HG03045 (cell line): ENCODE measurements around the gene DRAP1.
"Not testable (repeated sequence)": the region's sequence is repeated elsewhere in the genome, so short reads cannot be mapped to it uniquely, and the experiment has no call there.

Experiments
- ATAC-seq: cut with Tn5 transposase; IDR thresholded peaks from one replicate; pipeline ENCODE4 v1.9.1; 2021; ENCODE audit warnings: mild to moderate bottlenecking, moderate library complexity; ENCODE audit not compliant: unreplicated experiment

The DRAP1 gene

GRCh38 chr11:65928667-65929066 is 9.4 kb downstream of the DRAP1 start:
- no peak for ATAC-seq

GRCh38 chr11:65931773-65932557 is 12.7 kb downstream of the DRAP1 start:
- ATAC-seq = no peak

- no peak for ATAC-seq
Measured at GRCh38 chr11:65932558-65932919, 13.3 kb downstream of the DRAP1 start.

- no peak for ATAC-seq
Measured at GRCh38 chr11:65934014-65934413, 14.8 kb downstream of the DRAP1 start.

GRCh38 chr11:65937766-65938165 is 18.5 kb downstream of the DRAP1 start:
- no peak for ATAC-seq

- ATAC-seq = no peak
Measured at GRCh38 chr11:65941720-65942310, 22.6 kb downstream of the DRAP1 start.

- no peak for ATAC-seq
Measured at GRCh38 chr11:65942531-65942930, 23.3 kb downstream of the DRAP1 start.

- no peak for ATAC-seq
Measured at GRCh38 chr11:65944191-65944590, 25.0 kb downstream of the DRAP1 start.

GRCh38 chr11:65944767-65945166 is 25.5 kb downstream of the DRAP1 start:
- ATAC-seq = no peak

GRCh38 chr11:65945430-65945911 is 26.2 kb downstream of the DRAP1 start, which contains the start of gene TSGA10IP:
TSS of gene TSGA10IP (plus strand) at chr11:65945480. CDS start at chr11:65945676, 196 bp downstream.
- ATAC-seq = no peak

- no peak for ATAC-seq
Measured at GRCh38 chr11:65945941-65946558, 26.8 kb downstream of the DRAP1 start.

- ATAC-seq = no peak
Measured at GRCh38 chr11:65946655-65947054, 27.4 kb downstream of the DRAP1 start.

GRCh38 chr11:65947133-65947532 is 27.9 kb downstream of the DRAP1 start:
- ATAC-seq = no peak

- ATAC-seq = no peak
Measured at GRCh38 chr11:65947603-65948125, 28.4 kb downstream of the DRAP1 start.

- not testable (repeated sequence) for ATAC-seq
Measured at GRCh38 chr11:65950711-65951110, 31.5 kb downstream of the DRAP1 start.

- ATAC-seq = not testable (repeated sequence)
Measured at GRCh38 chr11:65951641-65952040, 32.4 kb downstream of the DRAP1 start.

- ATAC-seq = no peak
Measured at GRCh38 chr11:65952052-65952521, 32.9 kb downstream of the DRAP1 start.

- no peak for ATAC-seq
Measured at GRCh38 chr11:65953471-65953870, 34.2 kb downstream of the DRAP1 start.

- ATAC-seq = no peak
Measured at GRCh38 chr11:65954771-65955170, 35.5 kb downstream of the DRAP1 start.

GRCh38 chr11:65958291-65958690 is 39.1 kb downstream of the DRAP1 start:
- ATAC-seq = no peak

- ATAC-seq = no peak
Measured at GRCh38 chr11:65958774-65959420, 39.7 kb downstream of the DRAP1 start.
